Measurements from ENCODE around the gene CCDC134. TPM values are rescaled to one million over a fixed set of nuclear protein-coding genes. Genes with fewer than 3 reads are reported as not detected.

CCDC134 gene
- total and polyA plus RNA-seq, 2 donors (not counting 3 experiments of a cell fraction or from before 2014, with no cell fraction given), result 4.5 to 8.4 TPM

DNA sequence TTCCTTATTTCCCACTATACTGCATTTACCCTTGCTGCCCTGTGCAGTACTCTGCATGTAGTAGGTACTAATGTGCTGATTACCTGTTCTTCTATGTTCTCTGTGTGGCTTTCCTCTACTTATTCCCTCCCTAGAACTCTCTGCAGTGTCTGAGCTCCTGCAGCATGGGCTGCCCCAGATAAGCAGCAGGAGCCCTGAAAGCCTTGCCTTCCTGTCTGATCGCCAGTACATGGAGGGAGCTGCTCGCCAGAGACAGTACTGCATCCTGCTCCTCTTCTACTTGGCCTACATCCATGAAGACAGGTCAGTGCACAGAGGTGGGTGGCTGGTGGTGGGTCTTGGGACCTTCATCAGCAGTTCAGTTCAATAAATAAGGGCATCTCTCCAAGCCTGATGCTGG, 42.2 kb upstream of the CCDC134 start:
- dilution Hi-C loops (cut with MboI; ENCODE audit: extremely low pct_ligation_motif_present, low sequenced_read_pairs), result no loop called here
- Histone ChIP-seq H3K9ac (replicated peaks; ENCODE audit: extremely low read depth, insufficient read depth, low read length) (no peak overlapping the region), H3K36me3 (ENCODE audit: control insufficient read depth in 2 of 2, extremely low read depth in 1 of 2, insufficient read depth in 2 of 2, low read length in 2 of 2) (no peaks in the 10 kb centered on the region), H3K27ac (ENCODE audit: insufficient read depth, low read depth, low read length) (no peak overlapping the region), H3K4me2 (ENCODE audit: insufficient read depth, low read length) (no peak overlapping the region), H3K4me3 (replicated peaks in 1 of 3; ENCODE audit: insufficient read depth in 1 of 3, low read depth in 1 of 3, low read length in 3 of 3) (no peak overlapping the region), H3K9me3 (replicated peaks; ENCODE audit: control insufficient read depth, insufficient read depth, low read length) (no peaks in the 10 kb centered on the region), H3K4me1 (ENCODE audit: control insufficient read depth, extremely low read depth, insufficient read depth, low read length) (no peaks in the 10 kb centered on the region), H3K9me1 (replicated peaks; ENCODE audit: control insufficient read depth, extremely low read depth, insufficient read depth, low read length) (no peaks in the 10 kb centered on the region), H3K27me3 (ENCODE audit: control insufficient read depth in 2 of 2, insufficient read depth in 2 of 2, low read length in 2 of 2) (no peaks in the 10 kb centered on the region), H2AFZ (ENCODE audit: low read depth, low read length) (no peak overlapping the region), H3K79me2 (ENCODE audit: control insufficient read depth, insufficient read depth, low read length) (no peaks in the 10 kb centered on the region), H4K20me1 (replicated peaks; ENCODE audit: control insufficient read depth, extremely low read depth, insufficient read depth, low read length) (no peaks in the 10 kb centered on the region)
- TF ChIP-seq, protein P1, sequence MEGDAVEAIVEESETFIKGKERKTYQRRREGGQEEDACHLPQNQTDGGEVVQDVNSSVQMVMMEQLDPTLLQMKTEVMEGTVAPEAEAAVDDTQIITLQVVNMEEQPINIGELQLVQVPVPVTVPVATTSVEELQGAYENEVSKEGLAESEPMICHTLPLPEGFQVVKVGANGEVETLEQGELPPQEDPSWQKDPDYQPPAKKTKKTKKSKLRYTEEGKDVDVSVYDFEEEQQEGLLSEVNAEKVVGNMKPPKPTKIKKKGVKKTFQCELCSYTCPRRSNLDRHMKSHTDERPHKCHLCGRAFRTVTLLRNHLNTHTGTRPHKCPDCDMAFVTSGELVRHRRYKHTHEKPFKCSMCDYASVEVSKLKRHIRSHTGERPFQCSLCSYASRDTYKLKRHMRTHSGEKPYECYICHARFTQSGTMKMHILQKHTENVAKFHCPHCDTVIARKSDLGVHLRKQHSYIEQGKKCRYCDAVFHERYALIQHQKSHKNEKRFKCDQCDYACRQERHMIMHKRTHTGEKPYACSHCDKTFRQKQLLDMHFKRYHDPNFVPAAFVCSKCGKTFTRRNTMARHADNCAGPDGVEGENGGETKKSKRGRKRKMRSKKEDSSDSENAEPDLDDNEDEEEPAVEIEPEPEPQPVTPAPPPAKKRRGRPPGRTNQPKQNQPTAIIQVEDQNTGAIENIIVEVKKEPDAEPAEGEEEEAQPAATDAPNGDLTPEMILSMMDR (IDR thresholded peaks at IDR 0.05; ENCODE audit: extremely low read depth in 1 of 2, insufficient read depth in 1 of 2, low read depth in 1 of 2, low read length in 2 of 2), result no peak
- TF ChIP-seq POLR2A (IDR thresholded peaks at IDR 0.05; ENCODE audit: low read depth, low read length), result no peak
- no peak for TF ChIP-seq GATA2 (IDR thresholded peaks at IDR 0.05; ENCODE audit: insufficient read depth, insufficient read length, low read depth, low read length)
- no peak for TF ChIP-seq FOS (IDR thresholded peaks at IDR 0.05; ENCODE audit: borderline replicate concordance, insufficient read depth, low read length)
- TF ChIP-seq JUN (IDR thresholded peaks at IDR 0.05; ENCODE audit: borderline replicate concordance, insufficient read depth, insufficient read length, low read depth), result no peak
- TF ChIP-seq POLR2AphosphoS5 (IDR thresholded peaks at IDR 0.05; ENCODE audit: insufficient read depth, low read depth, low read length), result no peak
- no peak for TF ChIP-seq EZH2 (IDR thresholded peaks at IDR 0.05; ENCODE audit: borderline replicate concordance, low read depth, low read length, severe bottlenecking)
- TF ChIP-seq, protein P2, sequence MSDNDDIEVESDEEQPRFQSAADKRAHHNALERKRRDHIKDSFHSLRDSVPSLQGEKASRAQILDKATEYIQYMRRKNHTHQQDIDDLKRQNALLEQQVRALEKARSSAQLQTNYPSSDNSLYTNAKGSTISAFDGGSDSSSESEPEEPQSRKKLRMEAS (IDR thresholded peaks at IDR 0.05; ENCODE audit: insufficient read depth, insufficient read length), result no peak
- no peak for TF ChIP-seq MYC (IDR thresholded peaks at IDR 0.05; ENCODE audit: low read depth, low read length)
- FAIRE-seq, result no peak
- no TSS peak for BruUV-seq (replicated peaks)
- DNase-seq (ENCODE audit: low read depth, low spot score), result no peak
- intact Hi-C loops (cut with micrococcal nuclease), result no loop called here
- ChIA-PET POLR2A (no interaction called here), CTCF (interaction anchor here (3.9 kb wide), 1 partner anchor 12 kb away, joined by 19 read pairs; no protein-coding TSS in a partner anchor)
